Nucleus accumbens (tissue), 56 donors: ENCODE measurements around the gene QDPR.

Experiments
- DNase-seq, 56 donors: peaks; one replicate each; lab custom pipeline; 2025; lab: John Stamatoyannopoulos, UW

Gene QDPR

DNA sequence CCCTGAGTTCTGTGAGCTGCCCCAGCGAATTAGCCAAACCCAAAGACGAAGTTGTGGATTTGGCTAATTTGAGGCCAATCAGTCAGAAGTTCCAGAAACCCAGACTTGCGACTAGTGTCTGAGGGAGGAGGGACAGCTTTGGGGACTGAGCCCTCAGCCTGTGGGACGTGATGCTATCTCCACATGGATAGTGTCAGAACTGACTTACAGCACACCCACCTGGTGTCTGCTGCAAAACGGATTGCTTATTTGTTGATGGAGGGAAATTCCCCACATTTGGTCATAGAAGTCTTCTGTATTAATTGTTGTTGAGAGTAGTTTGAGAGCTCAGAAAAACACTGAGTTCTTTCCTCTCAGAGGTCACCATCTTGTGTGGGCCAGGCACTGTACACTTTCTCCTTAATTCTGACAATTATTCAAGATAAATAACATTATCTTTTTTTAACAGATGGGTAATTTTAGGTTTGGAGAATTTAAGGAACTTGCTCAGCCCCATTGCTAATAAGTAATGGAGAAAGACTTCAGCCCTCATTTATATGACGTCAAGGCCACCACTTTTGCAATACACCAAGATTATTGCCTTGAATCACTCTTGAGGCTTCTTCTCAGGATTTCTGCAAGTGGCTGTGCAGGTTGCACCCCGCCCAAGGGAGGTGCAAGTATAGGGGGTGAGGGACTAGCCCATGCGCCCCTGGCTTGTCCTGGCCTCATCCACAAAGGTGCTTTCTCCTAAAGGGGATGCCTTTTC lies 19.8 kb upstream of the QDPR start:
- DNase-seq, result no peak

GRCh38 chr4:17528551-17529165 lies 16.8 kb upstream of the QDPR start:
- DNase-seq, result no peak

GRCh38 chr4:17526695-17527477 lies 15.0 kb upstream of the QDPR start:
- DNase-seq, result no peak

GRCh38 chr4:17523662-17524061 lies 11.8 kb upstream of the QDPR start:
- no peak for DNase-seq

- no peak for DNase-seq
These were observed 9.7 kb upstream of the QDPR start for GRCh38 chr4:17521595-17521994.

- DNase-seq, result no peak
These were observed 5.8 kb upstream of the QDPR start for GRCh38 chr4:17517664-17518063.

DNA sequence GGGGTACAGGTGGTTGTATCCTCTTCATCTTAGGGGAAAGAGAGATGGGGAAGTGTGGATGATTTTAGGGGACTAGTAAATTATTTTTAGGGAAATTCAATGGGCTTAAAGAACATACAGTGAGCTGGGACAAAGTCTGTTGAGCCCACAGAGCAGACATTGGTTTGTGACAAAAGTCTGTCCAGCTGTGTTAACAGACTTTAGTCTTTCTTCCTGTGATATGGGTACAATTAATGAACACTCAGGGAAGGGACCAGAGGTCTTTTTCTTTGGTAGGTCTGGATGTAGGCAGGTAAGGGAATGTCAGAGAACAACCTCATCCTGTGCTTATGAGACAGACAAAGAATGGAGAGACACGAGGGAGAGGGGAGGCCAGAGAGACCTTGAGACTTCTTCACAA lies 5.1 kb upstream of the QDPR start:
- DNase-seq, result no peak

GRCh38 chr4:17515445-17516407 lies 3.8 kb upstream of the QDPR start:
- DNase-seq, result peak in 11 of 56 donors; percentile 10 to 38 (median 22)

DNA sequence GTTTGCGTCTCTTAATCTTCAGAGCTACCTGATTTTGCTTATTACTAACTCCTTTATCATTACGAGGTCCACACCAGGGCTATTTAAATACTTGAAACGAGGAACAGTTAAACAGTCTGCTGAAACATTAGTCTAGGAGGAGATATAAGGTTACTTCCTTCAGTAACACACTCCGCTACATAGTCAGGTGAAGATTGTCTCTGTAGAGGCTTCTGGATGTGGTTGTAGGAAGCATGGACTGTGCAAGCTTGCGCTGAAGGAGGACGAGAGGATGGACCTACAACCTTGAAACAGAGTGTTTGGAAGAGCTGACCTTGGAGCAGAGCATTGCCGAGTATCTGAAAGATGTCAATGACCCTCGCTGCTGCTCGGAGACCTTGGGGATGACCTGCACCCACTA lies 3.0 kb upstream of the QDPR start, which contains the start of gene CLRN2:
Gene CLRN2 (plus strand): TSS at position 301 of the 400 bp plus-strand sequence. CDS start 102 bp downstream, outside the sequence.
- no peak for DNase-seq

GRCh38 chr4:17512973-17513665 lies 1.2 kb upstream of the QDPR start:
- DNase-seq, result no peak

GRCh38 chr4:17511509-17511949 lies 361 bp downstream of the QDPR start:
- DNase-seq, result peak in 40 of 56 donors; percentile 33 to 86 (median 70)

DNA sequence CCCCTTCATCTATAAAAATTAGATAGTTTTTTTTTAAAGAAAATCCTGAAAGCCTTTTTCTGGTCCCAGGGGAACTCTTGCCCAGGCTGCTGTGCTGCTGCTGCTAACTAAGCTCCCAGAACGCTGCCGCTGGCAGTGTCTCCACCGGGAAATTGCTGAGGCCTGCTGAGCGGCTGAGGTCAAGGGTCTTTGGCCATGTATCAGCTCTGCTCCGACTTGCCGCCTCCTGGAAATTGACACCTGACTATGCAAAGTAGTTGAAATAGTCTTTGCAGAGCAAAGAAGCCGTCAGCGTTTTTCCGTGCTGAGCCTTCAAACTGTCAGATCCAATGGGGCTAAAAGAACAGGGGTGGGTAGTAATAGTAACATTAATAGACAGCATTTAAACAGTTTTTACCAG lies 839 bp downstream of the QDPR start:
- DNase-seq, result peak in 34 of 56 donors; percentile 12 to 72 (median 34)

GRCh38 chr4:17510582-17510981 lies 1.3 kb downstream of the QDPR start:
- DNase-seq, result peak in 5 of 56 donors; percentile 5 to 20 (median 13)

- DNase-seq, result no peak
These were observed 7.8 kb downstream of the QDPR start for GRCh38 chr4:17504081-17504480.

DNA sequence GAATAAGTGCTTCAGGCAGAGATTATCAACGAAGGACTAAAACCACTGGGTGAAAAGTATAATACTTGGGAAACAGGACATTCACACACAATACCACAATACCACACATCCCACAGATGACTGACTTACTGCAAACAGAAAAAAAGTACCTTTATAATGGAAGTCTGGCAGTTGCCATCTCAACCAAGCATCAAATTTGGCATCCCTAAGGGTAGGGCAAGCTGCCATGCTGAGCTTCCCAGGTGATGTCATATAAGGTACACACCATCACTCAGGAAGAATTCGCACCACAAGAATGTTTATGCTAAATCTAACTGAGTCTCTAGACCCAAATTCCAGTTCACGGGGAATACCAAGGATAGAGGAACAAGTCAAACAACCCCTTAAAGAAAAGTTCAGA lies 9.1 kb downstream of the QDPR start:
- DNase-seq, result no peak

- DNase-seq, result no peak
These were observed 11.3 kb downstream of the QDPR start for GRCh38 chr4:17500574-17500973.

GRCh38 chr4:17497890-17498523 lies 13.9 kb downstream of the QDPR start:
- no peak for DNase-seq

DNA sequence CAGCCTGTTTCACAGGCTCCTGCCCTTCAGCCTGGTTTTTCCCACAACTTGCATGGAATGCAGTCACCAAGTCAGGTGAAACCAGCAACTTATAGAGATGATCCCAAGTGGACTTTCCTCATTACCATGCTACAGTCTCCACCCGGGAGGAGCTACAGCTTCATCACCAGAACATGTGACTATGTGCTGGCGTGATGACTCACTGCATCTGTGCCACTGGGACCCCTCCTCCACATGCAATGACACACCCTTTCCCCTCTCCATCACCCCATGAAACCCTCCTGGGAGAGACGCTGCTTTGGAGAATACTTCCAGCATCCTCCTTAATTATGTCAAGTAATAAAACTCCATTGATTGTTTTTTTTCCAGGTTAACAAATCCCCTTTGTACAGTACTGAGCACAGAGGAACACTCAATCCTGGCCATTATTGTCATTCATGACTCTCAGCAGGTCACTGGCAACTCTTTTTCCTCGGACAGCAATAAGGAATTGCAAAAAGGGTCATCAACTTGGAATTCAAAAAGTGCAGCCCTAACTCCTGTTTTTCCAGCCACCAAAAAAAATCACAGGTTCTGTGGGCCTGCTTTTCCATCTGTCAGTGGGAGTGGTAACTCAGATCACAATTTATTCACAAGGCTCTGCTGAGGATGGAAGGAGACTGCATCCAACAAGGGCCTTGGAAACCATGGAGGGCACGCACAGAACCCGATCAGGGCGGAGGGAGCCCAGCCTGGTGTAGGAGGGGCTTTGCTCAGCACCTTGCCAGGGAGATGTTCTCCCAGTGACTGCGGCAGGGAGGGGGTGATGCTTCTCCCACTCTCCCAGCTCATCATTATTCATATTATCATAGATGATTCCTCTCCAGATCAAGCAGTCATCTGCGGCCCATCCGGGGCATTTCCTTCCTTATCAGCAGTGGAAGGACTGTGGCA lies 17.4 kb downstream of the QDPR start:
- DNase-seq, result peak in 43 of 56 donors; percentile 9 to 90 (median 39)
